Urinary bladder (tissue), 4 donors: ENCODE results near the gene CEP70. TPM values are rescaled to one million over a fixed set of nuclear protein-coding genes. Genes with fewer than 3 reads are reported as not detected.

Experiments
- DNase-seq: peaks from one replicate; pipeline ENCODE4 v3.0.0-alpha.2; 2015; ENCODE audit errors: extremely low spot score
- H3K27ac ChIP-seq: one replicate; pipeline ENCODE4 v1.5.1; 2013; ENCODE audit warnings: low read depth, mild to moderate bottlenecking, moderate library complexity
- H3K36me3 ChIP-seq: one replicate; pipeline ENCODE4 v1.6.1; 2013; ENCODE audit warnings: mild to moderate bottlenecking, moderate library complexity; ENCODE audit not compliant: insufficient read depth
- H3K4me1 ChIP-seq: one replicate; pipeline ENCODE4 v1.6.1; 2013; ENCODE audit warnings: mild to moderate bottlenecking, moderate library complexity; ENCODE audit not compliant: insufficient read depth
- H3K4me3 ChIP-seq: one replicate; pipeline ENCODE4 v1.5.1; 2013; ENCODE audit warnings: low read depth, low read length
- whole genome bisulfite sequencing: extraction: QIAGEN DNeasy Blood & Tissue Kit; methylation state at CpG from one replicate; pipeline ENCODE4 v1.1.7; 2013; 5-methylcytosine and 5-hydroxymethylcytosine counted together
- polyA plus RNA-seq: library from polyadenylated mRNA; stranded (reverse); fragments of 200-250 nt; gene quantifications from one replicate; pipeline ENCODE4 v1.2.3, GENCODE V29; 2013
- total RNA-seq: library from RNA; depleted of rRNA; stranded (reverse); fragments of >200 nt; gene quantifications from one replicate; pipeline ENCODE4 v1.2.3, GENCODE V29; 2014
- donor health status: healthy with polysubstance abuse.
- donor health status: healthy.

The CEP70 gene
- total and polyA plus RNA-seq, 2 donors, result 13.3 to 93.1 TPM

DNA sequence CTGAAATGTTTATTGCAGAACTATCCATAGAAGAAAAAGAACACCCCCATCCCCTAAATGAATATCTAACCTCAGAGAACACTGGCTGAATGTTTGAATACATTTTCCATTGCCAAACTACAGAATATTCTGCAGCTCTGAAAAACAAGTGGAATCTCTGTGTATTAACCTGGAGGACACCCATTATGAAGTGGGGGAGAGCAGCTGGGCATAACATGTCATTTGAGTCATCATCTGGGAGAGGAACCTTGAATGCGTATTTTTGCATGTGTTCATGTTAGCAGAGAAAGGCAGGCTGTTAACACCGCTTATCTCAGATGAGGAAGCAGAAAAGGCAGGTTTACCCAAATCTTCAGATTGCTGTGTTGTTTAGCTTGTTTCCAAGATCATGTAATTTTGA lies 128.1 kb downstream of the CEP70 start:
- WGBS, result 61% methylated on average over 2 of the region's 2 CpGs

DNA sequence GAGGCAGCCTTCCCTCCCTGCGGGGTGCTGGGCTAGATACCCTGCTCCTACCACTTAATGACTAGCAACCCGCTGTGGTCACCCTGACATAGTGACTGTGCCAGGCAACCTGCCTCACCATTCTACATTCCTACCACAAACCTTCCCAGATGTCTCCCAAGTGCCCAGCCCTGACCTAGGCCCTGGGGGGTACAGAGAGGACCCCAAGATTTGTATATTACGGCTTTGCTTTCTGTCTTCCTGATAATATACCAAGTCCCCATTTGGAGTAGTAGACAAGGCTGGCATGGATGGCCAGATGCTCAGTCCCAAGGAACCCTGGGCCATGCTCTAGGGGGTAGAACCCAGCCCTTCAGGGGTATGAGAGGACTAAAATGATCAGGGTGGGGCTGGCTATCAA lies 128.6 kb downstream of the CEP70 start:
- no peak for DNase-seq
- no peak overlapping the region for H3K4me3 ChIP-seq
- 97% methylated on average over 3 of the region's 3 CpGs for WGBS
- no peaks in the 10 kb centered on the region for H3K4me1 ChIP-seq
- no peak overlapping the region for H3K27ac ChIP-seq
- H3K36me3 ChIP-seq, result no peaks in the 10 kb centered on the region

More for the DNA sequence above, 128.1 kb downstream of the CEP70 start:
- no peak for DNase-seq
- no peaks in the 10 kb centered on the region for H3K36me3 ChIP-seq
- H3K27ac ChIP-seq, result no peak overlapping the region
- H3K4me1 ChIP-seq, result no peaks in the 10 kb centered on the region
- no peak overlapping the region for H3K4me3 ChIP-seq

DNA sequence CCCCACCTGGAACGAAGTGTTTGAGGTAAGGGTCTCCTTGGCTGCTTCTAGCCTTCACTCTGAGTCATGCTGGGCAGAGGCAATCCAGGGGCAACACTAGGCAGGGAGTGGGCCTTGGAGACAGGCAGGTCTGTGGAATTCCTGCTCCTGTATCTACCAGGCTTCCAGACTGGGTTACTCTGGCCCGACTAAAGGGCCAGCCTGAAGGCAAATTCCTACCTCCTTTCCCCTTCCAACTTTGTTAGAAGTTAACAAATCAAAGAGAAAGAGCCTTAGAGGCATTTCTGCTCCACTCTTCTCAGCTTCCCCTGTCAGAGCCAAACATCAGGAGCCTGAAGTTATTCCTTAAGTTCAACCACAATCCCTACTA lies 129.6 kb downstream of the CEP70 start:
- WGBS, result 84% methylated on average over 2 of the region's 2 CpGs
- DNase-seq, result no peak
- Histone ChIP-seq H3K4me1 (no peaks in the 10 kb centered on the region), H3K4me3 (no peak overlapping the region), H3K36me3 (no peaks in the 10 kb centered on the region), H3K27ac (no peak overlapping the region)

DNA sequence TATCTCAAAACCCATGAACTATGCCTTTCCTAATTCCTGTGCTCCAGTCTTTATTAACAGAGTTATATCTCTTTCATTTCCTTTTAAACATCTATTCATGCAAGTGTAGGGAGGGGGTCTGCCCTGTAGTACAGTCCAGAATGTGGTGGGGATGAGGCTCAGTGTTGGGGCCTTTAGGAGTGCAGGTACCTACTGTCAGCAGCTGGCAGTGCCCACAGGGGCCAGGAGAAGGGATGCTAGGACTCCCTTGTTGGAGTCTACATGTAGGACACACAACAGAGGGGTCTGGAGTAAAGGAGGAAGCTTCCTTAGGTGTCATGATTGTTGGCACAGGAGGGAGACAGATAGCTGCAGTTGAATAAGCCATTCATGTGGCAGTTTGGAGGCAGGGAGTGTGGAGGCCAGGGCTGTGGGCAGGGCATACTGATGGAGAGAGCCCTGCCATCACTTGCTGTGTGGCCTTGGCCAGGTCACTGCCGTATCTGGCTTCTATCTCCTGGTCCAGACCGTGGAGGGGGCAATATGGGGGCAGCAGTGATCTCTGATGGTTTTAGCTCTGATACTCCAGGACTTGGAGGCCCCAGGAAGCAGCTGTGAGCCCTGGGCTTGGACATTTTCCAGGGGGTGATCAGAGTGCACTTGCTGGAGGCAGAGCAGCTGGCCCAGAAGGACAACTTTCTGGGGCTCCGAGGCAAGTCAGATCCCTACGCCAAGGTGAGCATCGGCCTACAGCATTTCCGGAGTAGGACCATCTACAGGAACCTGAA lies 130.2 kb downstream of the CEP70 start:
- Histone ChIP-seq H3K4me3 (no peak overlapping the region), H3K4me1 (no peaks in the 10 kb centered on the region), H3K36me3 (no peaks in the 10 kb centered on the region), H3K27ac (no peak overlapping the region)
- DNase-seq, result no peak
- 69% methylated on average over 6 of the region's 6 CpGs for WGBS

DNA sequence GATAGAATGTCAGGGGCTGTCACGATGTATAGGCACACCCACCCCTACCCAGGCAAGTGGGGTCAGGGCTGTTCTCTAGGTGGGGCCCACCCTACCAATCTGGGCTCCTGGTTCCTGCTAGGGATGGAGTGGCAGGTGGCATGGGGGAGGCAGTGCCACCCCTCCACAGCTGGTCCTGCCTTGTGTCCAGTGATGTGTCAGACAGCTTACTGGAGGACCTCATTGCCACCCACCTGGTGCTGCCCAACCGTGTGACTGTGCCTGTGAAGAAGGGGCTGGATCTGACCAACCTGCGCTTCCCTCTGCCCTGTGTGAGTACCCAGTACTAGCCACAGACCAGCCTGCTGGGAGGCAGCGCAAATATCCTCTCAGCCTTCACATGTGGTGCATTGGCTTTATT lies 132.2 kb downstream of the CEP70 start:
- no peaks in the 10 kb centered on the region for H3K4me1 ChIP-seq
- WGBS, result 79% methylated on average over 4 of the region's 4 CpGs
- no peak overlapping the region for H3K27ac ChIP-seq
- no peaks in the 10 kb centered on the region for H3K36me3 ChIP-seq
- H3K4me3 ChIP-seq, result no peak overlapping the region
- no peak for DNase-seq

DNA sequence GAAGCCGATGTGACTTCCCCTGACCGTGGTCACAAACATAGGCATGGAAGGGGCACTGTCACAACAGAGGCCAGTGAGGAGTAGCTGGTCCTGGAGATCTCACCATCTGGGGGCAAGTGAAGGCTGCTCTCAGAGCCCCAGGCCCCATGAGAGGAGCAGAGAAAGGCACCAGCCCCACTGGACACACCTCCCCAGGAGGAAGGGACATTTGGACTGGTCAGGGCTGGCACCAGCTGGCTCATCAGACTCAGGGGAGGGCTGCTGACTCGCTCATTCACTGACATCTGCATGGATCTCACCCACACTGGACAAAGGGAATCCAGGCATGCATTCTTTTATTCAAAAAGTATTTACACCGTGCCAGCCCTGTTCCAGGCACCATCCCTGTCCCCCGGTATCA lies 132.8 kb downstream of the CEP70 start:
- Histone ChIP-seq H3K36me3 (no peaks in the 10 kb centered on the region), H3K4me3 (no peak overlapping the region), H3K4me1 (no peaks in the 10 kb centered on the region), H3K27ac (no peak overlapping the region)
- 80% methylated on average over 5 of the region's 5 CpGs for WGBS
- DNase-seq, result no peak

DNA sequence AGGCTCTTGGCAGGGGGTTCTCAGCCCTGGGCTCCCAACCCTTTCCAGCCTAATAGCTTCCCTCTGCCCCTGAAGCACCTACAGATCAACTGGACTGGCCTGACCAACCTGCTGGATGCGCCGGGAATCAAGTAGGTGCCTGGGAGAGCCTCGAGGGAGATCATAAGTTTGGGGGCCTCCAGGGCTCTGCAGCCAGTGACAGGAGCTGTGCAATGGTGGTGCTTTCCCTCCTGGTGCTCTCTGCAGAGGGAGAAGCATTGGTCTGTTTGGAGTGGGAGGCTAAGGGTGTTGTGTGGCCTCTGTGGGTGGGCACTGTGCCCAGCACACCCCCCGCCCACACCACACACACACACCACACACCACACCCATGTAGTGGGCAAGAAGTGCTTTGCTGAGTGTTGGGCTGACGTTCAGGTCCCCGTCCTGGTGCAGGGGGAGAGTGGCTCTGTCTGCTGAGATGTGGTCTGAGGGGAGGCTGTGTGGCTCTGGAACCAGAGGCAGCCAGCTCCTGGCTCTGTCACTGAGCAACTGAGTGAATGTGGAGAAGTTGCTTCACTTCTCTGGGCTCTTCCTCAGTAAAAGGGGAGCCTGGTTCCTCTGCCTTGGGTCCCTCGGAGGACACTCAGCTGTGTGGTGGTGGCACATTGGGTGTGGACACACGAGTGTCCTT lies 133.4 kb downstream of the CEP70 start:
- Histone ChIP-seq H3K4me1 (no peaks in the 10 kb centered on the region), H3K4me3 (no peak overlapping the region), H3K36me3 (no peaks in the 10 kb centered on the region), H3K27ac (no peak overlapping the region)
- 80% methylated on average over 8 of the region's 8 CpGs for WGBS
- DNase-seq, result no peak

DNA sequence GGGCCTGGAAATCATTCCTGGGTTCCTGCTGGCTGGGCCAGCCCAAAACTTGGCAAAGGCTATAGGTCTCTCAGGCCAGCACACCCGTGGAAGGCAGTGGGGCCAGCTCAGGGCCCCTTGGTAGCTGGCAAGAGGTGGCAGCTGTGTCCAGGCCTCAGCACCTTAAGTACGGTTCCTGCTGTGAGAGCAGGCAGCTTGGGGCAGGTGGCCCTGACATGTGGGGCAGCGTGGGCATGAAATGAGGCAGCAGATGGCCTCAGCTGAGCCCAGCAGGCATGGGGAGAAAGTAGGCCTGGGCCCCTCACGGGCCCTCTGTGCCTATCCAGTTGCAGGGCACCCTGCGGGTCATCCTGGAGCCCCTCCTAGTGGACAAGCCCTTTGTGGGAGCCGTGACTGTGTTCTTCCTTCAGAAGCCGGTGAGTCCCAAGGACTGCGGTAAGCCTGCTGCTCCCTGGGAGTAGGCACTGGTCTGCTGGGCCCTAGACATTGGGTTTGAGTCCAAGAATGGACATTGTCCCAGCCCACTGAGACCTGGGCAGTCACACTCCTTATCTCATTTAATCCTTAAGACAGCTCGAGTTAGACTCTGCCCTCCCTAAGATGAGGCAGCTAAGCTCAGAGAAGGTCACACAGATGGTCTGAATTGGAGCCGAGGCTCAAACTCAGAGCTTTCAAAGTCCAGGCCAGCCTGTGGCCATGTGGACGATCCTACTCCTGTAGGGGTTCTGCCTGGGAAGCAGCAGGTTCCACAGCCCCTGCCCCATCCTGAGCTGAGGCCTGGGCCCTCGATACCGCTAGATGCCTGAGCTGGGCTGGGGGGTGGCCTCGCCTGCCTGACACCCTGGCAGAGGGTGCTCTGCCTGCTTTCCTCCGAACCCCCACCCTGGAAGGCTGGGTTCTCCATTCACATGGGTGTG lies 134.2 kb downstream of the CEP70 start:
- DNase-seq, result no peak
- no peak overlapping the region for H3K4me3 ChIP-seq
- no peaks in the 10 kb centered on the region for H3K4me1 ChIP-seq
- WGBS, result 85% methylated on average over 15 of the region's 15 CpGs
- H3K36me3 ChIP-seq, result no peaks in the 10 kb centered on the region
- H3K27ac ChIP-seq, result no peak overlapping the region

DNA sequence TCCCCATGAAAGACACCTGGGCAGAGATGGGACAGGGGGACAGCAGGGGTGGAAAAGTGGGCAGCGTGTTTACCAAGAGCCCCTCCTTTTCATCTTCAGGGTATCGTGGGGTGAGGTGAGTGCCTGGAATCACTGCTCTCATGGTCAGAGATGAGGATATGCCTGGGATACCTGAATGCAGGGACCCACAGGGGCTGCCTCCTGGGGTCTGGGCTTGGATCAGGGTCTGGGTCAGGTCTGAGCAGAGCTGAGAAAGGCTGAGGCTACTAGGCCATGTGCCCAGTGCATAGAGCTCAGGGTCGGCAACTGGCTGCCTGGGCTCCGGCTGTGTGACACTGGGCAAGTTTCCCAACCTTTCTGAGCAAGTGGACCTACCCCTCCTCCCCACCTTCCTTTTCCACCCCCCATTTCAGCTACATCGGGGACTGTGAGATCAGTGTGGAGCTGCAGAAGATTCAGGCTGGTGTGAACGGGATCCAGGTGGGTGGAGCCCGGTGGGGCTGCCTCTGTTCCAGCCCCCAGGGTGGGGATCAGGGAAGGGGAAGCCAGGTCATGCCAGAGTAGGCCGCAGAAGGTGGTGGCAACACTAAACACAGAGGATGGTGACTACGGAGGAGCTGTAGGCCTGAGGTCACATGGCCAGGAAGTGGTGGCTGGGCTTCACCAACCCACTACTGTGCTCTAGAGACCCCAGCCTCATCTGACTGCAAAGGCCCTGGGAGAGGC lies 135.1 kb downstream of the CEP70 start:
- Histone ChIP-seq H3K4me3 (no peak overlapping the region), H3K36me3 (no peaks in the 10 kb centered on the region), H3K4me1 (no peaks in the 10 kb centered on the region), H3K27ac (no peak overlapping the region)
- 81% methylated on average over 9 of the region's 9 CpGs for WGBS
- no peak for DNase-seq

DNA sequence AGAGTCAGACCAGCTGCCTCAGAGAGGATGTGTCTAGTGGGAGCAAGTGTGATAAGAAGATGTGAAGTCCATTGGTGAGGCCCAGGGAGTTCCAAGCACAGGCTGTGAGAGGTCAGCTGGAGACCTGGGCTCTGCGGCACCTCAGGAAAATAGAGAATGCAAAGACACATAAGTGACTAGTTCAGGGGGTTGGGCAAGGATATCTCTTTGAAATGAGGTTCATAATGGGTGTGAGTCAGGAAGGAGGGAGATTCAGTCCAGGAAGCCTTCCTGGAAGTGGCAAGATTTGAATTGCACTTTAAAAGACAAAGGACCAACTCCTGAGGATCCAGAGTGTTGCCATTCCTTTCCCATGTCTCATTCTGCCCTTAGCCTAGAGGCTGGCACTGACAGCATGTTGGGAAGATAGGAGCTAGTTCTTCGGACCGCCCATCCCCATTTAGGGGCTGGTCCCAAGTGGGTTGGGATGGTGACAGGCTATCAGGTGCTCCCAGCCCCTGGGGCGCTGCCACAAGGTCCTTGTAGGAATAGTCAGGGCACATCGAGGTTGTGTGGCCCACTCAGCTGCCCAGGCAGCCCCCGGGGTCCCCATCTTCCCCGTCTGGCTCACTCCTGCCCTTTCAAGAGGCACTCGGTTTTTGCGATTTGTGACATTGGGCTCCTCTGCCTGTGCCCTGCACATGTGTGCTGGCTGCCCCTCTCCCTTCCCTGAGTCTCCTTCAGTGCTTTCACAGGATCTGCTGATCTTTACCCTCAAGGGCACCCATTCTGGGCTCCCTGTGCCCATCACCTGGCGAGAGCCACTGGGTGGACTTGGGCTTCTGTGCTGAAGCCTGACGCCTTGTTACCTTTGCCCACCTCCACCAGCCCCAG lies 136.0 kb downstream of the CEP70 start:
- no peaks in the 10 kb centered on the region for H3K4me1 ChIP-seq
- WGBS, result 87% methylated on average over 11 of the region's 11 CpGs
- H3K36me3 ChIP-seq, result no peaks in the 10 kb centered on the region
- H3K4me3 ChIP-seq, result no peak overlapping the region
- DNase-seq, result no peak
- no peak overlapping the region for H3K27ac ChIP-seq

DNA sequence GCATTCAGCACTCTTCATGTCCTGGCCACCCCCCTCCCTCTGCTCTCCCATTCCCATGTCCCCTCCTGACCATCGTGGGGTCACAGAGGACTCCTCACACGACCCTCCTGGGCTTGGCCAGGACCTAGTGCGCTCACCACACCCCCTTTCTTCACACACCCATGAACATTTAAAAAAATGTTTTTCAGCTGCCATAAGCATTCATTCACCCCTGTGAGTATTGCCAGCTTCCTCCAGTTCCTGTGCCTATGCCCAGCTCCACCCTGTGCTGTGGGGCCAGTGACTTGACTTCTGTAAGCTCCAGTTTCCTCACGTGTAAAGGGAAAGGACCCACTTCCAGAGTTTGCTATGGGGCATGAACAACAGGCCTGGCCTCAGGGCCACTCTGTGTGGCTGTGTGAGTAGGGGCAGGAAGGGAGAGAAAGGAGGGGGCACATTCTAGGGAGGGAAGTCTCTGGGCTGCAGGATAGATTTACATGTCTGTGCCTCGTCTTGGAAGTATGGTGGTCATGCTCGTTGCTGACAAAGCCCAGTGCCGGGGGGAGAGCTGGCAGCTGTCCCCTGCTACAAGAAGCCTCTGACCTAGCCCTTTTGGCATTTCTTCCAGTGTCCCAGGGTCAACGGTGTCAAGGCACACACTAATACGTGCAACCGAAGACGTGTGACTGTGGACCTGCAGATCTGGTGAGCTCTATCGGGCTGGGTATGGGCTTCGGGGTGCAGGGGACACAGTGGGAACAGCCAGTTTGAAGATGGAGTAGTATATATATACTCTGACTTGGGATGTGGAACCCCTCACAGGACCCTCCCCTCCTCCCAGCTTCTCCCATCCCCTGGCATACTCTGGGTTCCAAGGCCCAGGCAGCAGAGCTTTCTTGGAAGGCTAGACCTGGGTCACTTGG lies 136.8 kb downstream of the CEP70 start:
- DNase-seq, result no peak
- Histone ChIP-seq H3K4me3 (no peak overlapping the region), H3K36me3 (no peaks in the 10 kb centered on the region), H3K27ac (no peak overlapping the region), H3K4me1 (no peaks in the 10 kb centered on the region)
- WGBS, result 79% methylated on average over 13 of the region's 13 CpGs
